ENCODE measurements around the gene SLC30A7.
"Not testable (repeated sequence)": the region's sequence is repeated elsewhere in the genome, so short reads cannot be mapped to it uniquely, and the experiment has no call there.

Gene SLC30A7

DNA sequence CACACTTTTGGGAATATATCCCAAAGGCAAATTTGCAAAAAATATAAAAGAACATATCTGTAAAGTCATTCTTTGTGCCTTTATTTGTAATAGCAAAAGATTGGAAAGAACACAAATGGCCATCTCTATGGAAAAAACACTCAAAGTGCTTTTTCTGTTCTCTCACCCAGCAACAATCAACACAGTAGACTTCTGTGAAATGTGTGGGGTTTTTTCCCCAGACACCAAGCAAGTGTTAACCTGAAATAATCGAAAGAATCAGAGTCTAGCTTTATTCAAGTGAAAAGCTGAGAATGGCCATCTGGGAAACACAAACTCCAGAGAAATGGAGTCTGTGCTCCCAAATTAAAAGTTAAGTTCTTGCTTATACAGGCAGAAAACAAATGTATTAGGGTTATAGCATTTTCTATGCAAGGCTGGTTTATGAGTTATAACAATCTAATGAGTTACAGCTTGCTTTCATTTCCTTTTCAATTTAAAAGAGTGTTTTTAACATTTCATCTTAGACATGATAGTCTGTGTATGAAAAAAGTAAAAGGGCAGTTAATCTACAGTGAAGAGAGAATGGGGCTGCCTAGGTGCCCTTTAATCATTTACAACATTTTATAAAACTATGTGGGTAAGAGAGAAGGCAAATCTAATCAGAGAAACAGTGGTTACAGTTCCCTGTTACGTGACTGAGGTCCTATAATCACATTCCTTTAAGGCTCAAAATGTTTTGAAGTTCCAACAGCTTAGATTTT, 46.6 kb downstream of the SLC30A7 start:
- no peak for DNase-seq

DNA sequence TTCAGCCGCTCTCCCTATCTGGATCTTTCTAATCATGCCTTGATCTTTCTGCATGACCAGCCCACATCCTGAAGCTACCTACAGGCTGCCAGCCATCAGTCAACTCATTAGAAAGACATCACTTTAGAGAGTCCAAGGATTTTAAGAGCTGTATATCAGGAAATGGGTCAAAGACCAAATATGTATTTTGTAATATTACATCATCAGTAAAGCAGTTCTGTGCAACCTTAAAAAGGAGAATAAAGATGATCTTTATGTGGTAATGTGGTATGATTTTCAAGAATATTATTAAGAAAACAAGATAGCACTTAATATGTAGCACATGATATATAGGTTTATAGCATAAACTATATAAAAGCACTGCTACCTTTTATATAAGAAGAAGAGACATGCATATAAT, 47.6 kb downstream of the SLC30A7 start:
- DNase-seq = no peak

DNA sequence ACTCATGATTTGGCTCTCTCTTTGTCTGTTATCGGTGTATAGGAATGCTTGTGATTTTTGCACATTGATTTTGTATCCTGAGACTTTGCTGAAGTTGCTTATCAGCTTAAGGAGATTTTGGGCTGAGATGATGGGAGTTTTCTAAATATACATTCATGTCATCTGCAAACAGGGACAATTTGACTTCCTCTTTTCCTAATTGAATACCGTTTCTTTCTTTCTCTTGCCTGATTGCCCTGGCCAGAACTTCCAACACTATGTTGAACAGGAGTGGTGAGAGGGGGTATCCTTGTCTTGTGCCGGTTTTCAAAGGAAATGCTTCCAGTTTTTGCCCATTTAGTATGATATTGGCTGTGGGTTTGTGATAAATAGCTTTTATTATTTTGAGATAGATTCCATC, 50.2 kb downstream of the SLC30A7 start:
- DNase-seq = not testable (repeated sequence)

DNA sequence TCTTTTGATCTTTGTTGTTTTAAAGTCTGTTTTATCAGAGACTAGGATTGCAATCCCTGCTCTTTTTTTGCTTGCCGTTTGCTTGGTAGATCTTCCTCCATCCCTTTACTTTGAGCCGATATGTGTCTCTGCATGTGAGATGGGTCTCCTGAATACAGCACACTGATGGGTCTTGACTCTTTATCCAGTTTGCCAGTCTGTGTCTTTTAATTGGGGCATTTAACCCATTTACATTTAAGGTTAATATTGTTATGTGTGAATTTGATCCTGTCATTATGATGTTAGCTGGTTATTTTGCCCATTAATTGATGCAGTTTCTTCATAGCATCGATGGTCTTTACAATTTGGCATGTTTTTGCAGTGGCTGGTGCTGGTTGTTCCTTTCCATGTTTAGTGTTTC, 51.9 kb downstream of the SLC30A7 start:
- not testable (repeated sequence) for DNase-seq

DNA sequence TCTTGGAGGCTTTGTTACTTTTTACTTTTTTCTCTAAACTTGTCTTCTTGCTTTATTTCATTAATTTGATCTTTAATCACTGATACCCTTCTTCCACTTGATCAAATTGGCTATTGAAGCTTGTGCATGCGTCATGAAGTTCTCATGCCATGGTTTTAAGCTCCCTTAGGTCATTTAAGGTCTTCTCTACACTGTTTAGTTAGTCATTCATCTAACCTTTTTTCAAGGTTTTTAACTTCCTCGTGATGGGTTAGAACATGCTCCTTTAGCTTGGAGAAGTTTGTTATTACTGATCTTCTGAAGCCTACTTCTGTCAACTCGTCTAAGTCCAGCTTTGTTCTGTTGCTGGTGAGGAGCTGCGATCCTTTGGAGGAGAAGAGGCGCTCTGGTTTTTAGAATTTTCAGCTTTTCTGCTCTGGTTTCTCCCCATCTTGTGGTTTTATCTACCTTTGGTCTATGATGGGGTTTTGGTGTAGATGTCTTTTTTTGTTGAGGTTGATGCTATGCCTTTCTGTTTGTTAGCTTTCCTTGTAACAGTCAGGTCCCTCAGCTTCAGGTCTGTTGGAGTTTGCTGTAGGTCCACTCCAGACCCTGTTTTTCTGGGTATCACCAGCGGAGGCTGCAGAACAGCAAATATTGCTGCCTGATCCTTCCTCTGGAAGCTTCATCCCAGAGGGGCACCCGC, 53.0 kb downstream of the SLC30A7 start:
- not testable (repeated sequence) for DNase-seq

DNA sequence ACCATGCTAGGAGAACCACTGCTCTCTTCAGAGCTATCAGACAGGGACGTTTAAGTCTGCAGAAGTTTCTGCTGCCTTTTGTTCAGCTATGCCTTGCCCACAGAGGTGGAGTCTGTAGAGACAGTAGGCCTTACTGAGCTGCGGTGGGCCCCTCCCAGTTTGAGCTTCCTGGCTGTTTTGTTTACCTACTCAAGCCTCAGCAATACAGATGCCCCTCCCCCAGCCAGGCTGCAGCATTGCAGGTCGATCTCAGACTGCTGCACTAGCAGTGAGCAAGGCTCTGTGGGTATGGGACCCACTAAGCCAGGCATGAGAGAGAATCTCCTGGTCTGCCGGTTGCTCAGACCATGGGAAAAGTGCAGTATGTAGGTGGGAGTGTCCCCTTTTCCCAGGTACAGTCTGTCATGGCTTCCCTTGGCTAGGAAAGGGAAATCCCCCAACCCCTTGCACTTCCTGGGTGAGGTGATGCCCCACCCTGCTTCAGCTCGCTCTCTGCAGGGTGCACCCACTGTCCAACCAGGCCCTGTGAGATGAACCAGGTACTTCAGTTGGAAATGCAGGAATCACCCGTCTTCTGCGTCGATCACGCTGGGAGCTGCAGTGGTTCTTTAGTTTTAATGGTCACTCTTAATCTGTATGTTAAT, 53.7 kb downstream of the SLC30A7 start:
- DNase-seq = peak; percentile 31

DNA sequence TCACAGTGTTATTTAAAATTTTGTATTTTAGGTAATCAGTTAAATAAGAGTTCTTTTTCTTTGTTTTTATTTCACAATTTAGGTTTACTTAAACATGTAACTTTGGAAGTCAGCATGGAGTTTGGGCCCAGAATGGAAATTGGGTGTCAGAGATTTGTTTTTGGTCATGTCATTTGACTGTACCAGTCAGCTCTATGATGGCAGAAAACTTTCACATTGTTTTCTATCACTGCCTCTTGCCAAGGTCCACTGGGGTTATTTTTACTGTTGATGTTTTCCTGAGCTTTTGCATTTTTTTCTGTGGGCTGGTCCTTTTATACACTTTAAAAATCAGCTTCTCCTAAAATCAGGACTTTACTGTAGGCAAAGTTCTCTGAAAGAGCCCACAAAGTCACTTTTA, 54.4 kb downstream of the SLC30A7 start:
- DNase-seq = no peak

DNA sequence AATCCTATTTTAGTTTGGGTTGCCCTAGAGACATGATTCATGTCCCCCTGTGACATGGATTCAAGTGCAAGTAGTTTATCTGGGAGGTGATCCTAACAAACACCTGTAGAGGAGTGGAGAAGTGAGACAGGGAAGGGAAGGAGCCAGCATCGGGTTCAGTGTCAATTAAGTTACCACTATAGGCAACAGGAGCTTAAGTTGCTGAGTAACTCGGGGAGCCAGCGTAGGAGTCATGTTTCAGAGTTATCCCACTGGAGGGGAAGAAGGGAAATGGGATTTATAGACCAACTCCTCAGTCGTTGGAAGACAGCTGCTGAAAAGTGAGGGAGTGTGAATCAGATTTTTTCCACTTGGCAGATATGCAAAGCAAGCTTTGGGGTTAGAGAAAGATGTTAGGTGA, 54.9 kb downstream of the SLC30A7 start:
- DNase-seq = no peak

DNA sequence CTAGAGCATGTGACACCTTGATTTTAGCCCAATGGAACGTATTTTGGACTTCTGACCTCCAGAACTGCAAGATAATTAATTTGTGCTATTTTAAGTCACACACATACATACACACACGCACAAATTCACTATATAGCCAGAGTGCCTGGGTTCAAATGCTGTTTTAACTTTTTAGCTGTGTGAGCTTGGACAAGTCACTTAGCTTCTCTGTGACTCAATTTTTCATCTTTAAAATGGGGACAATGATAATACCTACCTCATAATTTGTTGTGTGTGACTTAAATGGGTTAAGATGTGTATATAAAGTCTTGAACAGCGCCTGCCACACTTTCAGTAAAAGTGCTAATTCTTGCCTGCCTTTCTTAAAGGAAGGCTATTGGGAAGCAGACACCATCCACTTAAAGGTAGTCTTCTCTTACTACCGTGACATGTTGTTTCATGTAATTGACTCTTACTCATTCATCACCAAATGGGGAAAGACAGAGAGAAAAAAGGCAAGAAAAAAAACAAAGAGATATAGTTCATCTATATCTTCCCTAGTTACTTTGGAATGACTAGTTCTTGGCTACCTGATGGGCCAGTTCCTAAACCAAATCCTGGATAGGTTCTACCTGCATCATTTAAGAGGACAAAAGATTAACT, 56.3 kb downstream of the SLC30A7 start:
- DNase-seq = no peak

DNA sequence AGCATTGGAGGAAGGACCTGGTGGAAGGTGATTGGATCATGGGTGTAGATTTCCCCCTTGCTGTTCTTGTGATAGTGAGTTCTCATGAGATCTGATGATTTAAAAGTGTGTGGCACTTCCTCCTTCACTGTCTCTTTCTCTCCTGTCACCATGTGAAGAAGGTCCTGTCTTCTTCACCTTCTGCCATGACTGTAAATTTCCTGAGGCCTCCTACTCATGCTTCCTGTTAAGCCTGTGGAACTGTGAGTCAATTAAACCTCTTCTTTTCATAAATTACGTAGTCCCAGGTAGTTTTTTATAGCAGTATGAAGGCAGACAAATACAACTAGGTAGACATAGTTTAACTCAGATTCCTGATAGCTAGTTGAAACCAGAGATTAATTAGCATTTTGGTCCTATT, 57.1 kb downstream of the SLC30A7 start:
- not testable (repeated sequence) for DNase-seq

DNA sequence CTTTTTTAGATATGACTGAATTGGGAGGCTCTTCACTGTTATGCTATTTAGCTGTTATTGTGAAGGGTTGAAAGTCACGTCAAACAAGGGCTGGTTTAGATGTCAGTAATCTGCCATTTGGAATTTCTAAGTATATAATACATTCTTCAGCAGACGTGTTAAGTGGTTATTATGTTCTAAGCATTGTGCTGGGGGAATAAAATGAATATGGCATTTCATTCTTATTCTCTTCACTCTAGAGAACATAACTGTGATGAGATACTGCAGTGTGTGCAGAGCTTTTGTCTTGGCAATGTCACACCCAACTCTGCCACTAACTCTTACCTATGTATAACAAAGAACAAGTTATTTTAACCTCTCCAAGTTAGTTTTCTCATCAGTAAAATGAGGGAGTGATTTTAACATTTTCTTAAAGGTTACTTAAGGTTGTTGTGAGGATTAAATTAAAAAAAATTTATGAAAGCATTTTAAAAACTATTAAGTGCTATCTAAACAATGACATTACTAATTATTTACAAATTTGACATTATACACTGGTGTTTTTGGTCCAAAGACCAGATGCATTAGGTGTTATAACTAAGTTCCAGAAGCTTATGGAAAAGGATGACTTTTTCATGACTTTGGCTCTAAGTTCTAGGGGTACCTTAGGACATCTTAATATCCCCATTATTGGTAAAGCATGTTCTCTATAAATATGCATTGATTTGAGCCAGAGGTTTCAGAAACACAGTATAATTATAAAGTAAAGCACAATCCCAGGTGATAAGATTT, 58.3 kb downstream of the SLC30A7 start:
- no peak for DNase-seq

DNA sequence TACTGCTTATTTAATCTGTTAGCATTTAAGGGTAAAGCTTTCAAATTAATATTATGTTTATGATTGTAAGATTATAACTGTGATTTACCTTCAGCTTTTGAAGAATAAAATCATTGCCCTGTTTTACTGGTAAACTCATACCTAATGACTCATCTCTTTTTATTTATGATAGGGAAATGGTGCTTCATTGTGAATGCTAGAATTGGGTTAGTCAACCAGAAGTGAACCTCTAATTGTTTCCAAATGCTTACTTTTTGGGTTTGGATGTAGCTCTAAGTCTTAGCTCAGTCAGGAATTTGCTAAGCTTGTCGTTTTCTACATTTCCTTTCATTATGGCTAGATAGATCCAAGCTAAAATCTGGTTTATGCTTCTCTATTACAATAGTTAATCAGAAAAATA, 59.4 kb downstream of the SLC30A7 start:
- no peak for DNase-seq

DNA sequence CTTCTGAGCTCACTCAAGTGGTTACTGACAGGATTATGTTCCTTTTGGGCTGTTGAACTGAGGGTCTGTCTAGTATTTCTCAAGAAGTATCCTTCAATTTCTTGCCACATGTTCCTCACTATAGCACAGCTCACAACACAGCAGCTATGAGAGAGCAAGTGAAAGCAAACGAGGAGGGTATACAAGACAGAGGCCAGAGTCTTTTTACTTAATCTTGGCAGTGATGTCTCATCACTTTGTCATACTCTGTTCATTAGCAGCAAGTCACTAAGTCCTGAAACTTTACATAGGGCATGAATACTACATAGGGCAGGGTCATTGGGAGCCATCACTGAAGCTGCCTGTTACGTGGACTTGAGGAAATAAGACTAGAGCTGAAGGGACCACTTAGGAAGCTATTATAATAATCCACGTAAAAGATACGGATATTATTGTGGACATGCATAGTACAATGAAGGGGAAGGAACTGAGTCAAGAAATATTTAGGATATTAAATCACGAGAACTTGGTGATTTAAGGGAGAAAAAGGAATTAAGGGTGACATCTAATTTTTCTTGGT, 63.7 kb downstream of the SLC30A7 start:
- no peak for DNase-seq

DNA sequence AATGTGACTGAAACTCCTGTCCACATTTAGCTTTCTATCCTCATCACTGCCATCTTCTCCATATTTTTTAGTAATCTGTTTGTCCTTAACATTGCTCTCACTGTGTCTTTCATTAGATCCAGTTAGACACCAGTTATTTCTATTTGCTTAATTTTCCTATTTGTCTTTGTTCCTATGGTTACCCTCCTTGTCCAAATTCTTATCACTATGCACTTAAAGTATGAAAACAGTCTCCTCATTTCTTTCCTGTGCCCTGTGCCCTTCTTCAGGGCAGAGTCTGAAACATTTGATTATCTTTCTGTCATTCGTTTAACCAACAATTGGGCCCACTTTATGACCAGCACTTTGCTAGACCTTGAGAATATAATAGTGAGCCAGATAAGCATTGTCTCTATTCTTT, 64.2 kb downstream of the SLC30A7 start:
- DNase-seq = no peak

DNA sequence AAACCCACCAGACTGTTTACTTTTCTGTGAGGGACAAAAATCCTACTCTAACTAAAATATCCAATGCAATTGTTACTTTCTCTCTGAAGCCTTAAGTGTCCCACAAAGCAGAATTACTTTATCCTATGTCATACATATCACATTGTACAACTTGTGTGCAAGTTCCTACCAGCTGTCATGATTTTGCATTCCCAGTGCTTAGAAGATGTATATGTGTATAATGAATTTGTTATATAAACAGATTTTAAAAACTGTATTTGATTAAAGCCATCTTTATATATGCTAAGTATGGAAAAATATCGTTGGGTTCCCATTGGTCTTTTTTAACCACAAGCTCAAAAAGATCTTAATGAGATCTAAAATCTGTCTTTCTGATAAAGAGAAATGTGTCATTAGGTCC, 72.7 kb downstream of the SLC30A7 start:
- DNase-seq = no peak

DNA sequence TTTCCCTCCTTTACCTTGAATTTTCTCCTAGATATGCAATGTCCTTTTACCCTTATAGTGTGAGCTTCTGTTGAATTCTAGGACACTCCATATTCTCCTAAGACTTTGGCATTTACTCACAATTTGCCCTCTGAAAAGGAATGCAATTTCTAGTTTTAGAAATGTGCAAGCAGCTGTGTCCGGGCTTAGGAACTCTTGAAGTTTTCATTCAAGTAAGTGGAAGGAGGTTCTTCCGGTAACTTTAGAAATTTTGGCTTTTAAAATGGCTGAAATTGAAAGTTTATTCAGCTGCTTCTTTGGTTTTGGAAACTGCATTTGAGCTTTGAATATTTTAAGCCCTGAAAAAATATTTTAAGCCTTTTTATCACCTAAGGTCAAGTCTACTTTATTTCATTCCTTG, 73.4 kb downstream of the SLC30A7 start:
- no peak for DNase-seq

DNA sequence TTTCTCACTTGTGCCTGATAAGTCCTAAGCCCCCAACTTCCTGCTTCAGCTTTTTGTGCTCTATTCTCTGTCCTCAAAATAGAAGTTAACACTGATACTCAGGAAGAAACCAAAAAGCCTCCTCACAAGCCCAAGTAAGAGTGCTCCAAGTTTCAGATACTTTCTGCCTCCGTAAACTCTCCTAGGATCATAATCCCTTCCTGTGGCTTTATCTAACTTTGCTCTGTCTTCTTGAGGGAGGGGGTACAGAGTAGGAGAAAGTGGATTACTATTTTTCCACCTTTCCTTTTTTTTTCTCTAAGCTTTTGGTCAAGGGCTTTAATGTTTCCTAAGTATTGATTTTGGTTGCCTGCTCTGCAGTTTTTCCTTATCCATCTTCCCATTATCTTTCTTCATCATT, 75.1 kb downstream of the SLC30A7 start:
- no peak for DNase-seq

DNA sequence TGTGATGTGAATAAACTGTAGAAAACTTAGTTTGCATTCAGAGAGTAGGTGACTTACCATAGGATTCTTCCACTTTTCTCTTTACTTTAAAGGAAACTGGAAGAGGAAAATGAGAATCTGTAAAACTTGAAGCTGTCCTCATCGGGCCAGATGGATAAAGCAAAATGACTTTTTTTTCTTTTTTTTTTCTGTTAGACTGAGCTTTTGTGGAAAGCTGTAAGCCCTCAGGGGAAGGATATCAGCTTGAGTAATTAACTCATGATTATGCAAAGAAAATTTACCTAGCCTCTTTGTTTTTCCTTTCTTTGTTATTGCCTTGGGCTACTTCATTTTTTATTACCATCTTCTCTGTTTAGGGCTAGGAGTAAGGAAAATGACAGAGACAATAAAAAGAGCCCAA, 76.3 kb downstream of the SLC30A7 start:
- DNase-seq = no peak

DNA sequence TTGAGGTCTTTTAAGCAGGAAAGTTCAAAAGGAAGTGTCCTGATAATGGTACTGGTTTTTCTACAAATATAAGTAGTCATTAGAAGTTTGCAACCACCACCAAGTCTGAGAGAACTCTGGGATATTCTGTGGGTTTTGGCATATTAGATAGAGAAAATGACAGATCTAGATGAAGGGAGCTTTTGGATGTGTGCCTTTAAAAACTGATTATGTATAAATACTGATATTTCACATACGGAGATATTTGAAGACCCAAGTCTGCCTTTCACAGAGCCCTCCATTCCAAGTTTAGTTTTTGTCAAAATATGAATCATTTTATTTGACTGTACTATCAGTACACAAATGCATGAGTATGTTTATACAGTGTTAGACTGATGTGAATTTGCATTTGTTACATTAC, 81.0 kb downstream of the SLC30A7 start:
- no peak for DNase-seq

DNA sequence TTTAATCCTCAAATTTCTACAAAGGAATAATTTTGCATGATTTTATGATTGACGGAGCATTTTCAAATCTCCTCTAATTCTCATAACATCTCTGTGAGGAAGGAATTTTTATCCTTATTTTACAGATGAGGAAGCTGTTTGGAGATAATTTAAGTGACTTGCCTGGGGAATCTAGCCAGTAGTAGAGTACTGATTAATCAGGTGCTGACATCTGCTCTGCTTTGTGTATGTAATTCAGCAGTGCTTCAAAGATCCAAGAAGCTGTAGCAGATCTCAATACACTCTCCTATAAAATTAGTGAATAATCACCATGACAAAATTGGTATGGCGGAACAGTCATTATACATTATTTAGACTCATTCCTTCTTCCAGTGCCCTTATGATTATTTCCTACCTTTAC, 83.7 kb downstream of the SLC30A7 start:
- DNase-seq = peak; percentile 12

DNA sequence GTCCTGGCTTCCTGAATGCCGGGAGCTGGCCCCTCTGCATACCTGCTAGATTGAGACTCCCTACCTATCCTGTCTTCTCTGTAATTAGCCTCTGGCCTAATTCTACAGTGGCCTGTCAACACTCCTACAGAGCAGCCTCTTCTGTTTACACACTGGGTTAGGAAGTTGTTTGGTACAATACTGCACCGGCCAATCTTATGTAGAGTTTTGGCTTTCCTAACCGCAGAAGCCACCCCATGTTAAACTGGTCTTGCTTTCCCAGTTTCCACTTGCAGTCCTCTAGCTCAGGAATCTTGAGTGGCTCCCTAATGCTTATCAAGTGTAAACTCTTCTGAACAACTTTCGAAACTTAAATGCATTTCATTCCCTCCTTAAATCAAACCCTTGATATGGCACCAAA, 86.9 kb downstream of the SLC30A7 start:
- no peak for DNase-seq

DNA sequence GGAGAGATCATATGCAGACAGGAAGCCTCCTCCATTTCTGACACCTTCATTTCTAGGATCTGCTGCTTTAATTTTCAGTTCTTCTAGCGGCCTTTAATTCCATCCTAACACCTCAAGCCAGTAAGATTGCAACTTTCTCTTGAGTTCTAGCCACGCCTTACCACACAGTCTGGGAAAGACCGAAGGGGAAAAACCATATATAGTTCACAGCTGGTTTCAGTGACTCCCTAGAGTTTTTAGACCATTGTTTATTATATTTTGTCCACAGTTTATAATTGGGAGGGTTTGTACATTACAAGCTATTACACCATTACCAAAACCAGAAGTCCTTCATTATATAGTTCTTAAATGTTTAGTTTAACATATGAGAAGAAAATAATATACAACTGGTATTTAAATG, 92.2 kb downstream of the SLC30A7 start:
- no peak for DNase-seq
